ENCODE data around the gene TNK1. TPM values are rescaled to one million over a fixed set of nuclear protein-coding genes. Genes with fewer than 3 reads are reported as not detected.

TNK1 gene
- polyA plus RNA-seq, 1 donor from 2014 or later: 0.83 TPM

DNA sequence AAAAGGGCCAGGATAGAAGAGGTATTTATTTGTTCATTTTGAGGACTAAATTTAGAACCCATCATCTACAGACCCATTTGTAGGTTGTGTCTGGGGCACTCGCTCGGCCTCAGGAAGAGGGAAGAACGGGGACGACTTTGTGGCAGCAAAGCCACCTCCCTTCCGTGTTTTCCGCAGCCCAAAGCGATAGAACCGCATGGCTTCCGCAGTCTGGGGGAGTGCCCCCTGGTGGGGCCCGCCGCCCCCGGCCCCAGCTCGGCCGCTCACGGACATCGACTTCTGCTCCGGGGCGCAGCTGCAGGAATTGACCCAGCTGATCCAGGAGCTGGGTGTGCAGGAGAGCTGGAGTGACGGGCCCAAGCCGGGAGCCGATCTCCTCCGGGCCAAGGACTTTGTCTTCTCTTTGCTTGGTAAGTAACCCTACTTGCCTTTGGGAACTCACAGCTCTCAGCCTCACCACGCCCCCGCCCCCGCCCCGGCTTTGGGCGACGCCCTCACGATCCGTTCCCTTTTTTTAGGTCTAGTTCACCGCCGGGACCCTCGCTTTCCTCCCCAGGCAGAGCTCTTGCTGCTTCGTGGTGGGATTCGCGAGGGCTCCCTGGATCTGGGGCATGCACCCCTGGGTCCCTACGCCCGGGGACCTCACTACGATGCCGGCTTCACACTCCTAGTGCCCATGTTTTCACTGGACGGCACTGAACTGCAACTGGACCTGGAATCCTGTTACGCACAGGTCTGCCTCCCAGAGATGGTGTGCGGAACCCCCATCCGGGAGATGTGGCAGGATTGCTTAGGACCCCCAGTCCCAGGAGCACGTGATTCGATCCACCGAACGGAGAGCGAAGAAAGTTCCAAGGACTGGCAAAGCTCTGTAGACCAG is 55.0 kb downstream of the TNK1 start:
- no peak overlapping the region for H3K27ac ChIP-seq (ENCODE audit: low read length)
- H2AFZ ChIP-seq (ENCODE audit: low read depth, low read length): no peak overlapping the region
- H3K27me3 ChIP-seq (ENCODE audit: insufficient read depth, low read depth, low read length): peaks cover 43% of the 10 kb centered on the region
- no peaks in the 10 kb centered on the region for H3K9me2 ChIP-seq (ENCODE audit: insufficient read depth, low read length)
- no peaks in the 10 kb centered on the region for H3K79me2 ChIP-seq (replicated peaks; ENCODE audit: insufficient read depth, low read length)
- peak overlapping the region; percentile 85 for H3K4me3 ChIP-seq (ENCODE audit: low read length)
- H3K4me2 ChIP-seq (ENCODE audit: low read length): no peak overlapping the region
- H3F3A ChIP-seq (ENCODE audit: insufficient read depth, low read length, poor library complexity, severe bottlenecking): peaks cover 4% of the 10 kb centered on the region
- no peaks in the 10 kb centered on the region for H3K36me3 ChIP-seq (ENCODE audit: insufficient read depth, low read length)
- peak overlapping the region; percentile 41 for H3K9ac ChIP-seq (ENCODE audit: low read length)
- no peaks in the 10 kb centered on the region for H4K20me1 ChIP-seq (ENCODE audit: insufficient read depth)
- H3K9me3 ChIP-seq (ENCODE audit: low read length): no peaks in the 10 kb centered on the region
- no peak for TF ChIP-seq RAD21 (conservative IDR thresholded peaks at IDR 0.05)

DNA sequence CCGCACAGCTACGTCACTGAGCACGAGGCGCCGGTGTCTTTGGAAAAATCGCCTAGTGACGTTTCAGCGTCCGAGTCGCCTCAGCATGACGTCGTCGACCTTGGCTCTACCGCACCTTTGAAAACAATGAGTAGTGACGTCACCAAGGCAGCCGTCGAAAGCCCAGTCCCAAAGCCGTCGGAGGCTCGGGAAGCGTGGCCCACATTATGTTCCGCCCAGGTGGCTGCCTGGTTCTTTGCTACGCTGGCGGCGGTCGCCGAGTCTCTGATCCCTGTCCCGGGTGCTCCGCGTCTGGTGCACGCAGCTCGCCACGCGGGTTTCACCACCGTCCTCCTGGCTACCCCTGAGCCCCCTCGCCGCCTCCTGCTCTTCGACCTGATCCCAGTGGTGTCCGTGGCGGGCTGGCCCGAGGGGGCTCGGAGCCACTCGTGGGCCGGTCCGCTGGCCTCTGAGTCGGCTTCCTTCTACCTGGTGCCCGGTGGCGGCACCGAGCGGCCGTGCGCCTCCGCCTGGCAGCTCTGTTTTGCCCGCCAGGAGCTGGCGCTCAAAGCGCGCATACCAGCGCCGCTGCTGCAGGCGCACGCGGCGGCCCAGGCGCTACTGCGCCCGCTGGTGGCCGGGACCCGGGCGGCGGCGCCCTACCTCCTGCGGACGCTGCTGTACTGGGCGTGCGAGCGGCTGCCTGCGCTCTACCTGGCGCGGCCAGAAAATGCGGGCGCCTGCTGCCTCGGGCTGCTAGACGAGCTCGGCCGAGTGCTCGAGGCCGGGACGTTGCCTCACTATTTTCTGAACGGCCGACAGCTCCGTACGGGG is 55.9 kb downstream of the TNK1 start:
- H2AFZ ChIP-seq (ENCODE audit: low read depth, low read length): no peak overlapping the region
- peak overlapping the region; percentile 24 for H3K27ac ChIP-seq (ENCODE audit: low read length)
- H3K9ac ChIP-seq (ENCODE audit: low read length): peak overlapping the region; percentile 97

More for the DNA sequence above, 55.9 kb downstream of the TNK1 start:
- H3K9me2 ChIP-seq (ENCODE audit: insufficient read depth, low read length): no peaks in the 10 kb centered on the region
- H4K20me1 ChIP-seq (ENCODE audit: insufficient read depth): no peaks in the 10 kb centered on the region
- peaks cover 43% of the 10 kb centered on the region for H3K27me3 ChIP-seq (ENCODE audit: insufficient read depth, low read depth, low read length)
- peak overlapping the region; percentile 85 for H3K4me3 ChIP-seq (ENCODE audit: low read length)
- no peak overlapping the region for H3K4me2 ChIP-seq (ENCODE audit: low read length)
- H3F3A ChIP-seq (ENCODE audit: insufficient read depth, low read length, poor library complexity, severe bottlenecking): peaks cover 4% of the 10 kb centered on the region
- TF ChIP-seq MXI1 (conservative IDR thresholded peaks at IDR 0.05; ENCODE audit: poor library complexity, severe bottlenecking) (peak; percentile 83), EP300 (conservative IDR thresholded peaks at IDR 0.05; ENCODE audit: poor library complexity, severe bottlenecking) (no peak), RAD21 (conservative IDR thresholded peaks at IDR 0.05) (peak; percentile 85), POLR2AphosphoS5 (IDR thresholded peaks at IDR 0.05) (peak; percentile 38), TAF1 (IDR thresholded peaks at IDR 0.05; ENCODE audit: low read depth) (no peak), SMC3 (conservative IDR thresholded peaks at IDR 0.05; ENCODE audit: poor library complexity) (peak; percentile 89), EZH2 (IDR thresholded peaks at IDR 0.05; ENCODE audit: borderline replicate concordance, insufficient read depth, low read length, poor library complexity, severe bottlenecking) (no peak)
- TF ChIP-seq, protein P1, sequence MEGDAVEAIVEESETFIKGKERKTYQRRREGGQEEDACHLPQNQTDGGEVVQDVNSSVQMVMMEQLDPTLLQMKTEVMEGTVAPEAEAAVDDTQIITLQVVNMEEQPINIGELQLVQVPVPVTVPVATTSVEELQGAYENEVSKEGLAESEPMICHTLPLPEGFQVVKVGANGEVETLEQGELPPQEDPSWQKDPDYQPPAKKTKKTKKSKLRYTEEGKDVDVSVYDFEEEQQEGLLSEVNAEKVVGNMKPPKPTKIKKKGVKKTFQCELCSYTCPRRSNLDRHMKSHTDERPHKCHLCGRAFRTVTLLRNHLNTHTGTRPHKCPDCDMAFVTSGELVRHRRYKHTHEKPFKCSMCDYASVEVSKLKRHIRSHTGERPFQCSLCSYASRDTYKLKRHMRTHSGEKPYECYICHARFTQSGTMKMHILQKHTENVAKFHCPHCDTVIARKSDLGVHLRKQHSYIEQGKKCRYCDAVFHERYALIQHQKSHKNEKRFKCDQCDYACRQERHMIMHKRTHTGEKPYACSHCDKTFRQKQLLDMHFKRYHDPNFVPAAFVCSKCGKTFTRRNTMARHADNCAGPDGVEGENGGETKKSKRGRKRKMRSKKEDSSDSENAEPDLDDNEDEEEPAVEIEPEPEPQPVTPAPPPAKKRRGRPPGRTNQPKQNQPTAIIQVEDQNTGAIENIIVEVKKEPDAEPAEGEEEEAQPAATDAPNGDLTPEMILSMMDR (IDR thresholded peaks at IDR 0.05; ENCODE audit: poor library complexity, severe bottlenecking): peak; percentile 97
- TF ChIP-seq, protein P2, sequence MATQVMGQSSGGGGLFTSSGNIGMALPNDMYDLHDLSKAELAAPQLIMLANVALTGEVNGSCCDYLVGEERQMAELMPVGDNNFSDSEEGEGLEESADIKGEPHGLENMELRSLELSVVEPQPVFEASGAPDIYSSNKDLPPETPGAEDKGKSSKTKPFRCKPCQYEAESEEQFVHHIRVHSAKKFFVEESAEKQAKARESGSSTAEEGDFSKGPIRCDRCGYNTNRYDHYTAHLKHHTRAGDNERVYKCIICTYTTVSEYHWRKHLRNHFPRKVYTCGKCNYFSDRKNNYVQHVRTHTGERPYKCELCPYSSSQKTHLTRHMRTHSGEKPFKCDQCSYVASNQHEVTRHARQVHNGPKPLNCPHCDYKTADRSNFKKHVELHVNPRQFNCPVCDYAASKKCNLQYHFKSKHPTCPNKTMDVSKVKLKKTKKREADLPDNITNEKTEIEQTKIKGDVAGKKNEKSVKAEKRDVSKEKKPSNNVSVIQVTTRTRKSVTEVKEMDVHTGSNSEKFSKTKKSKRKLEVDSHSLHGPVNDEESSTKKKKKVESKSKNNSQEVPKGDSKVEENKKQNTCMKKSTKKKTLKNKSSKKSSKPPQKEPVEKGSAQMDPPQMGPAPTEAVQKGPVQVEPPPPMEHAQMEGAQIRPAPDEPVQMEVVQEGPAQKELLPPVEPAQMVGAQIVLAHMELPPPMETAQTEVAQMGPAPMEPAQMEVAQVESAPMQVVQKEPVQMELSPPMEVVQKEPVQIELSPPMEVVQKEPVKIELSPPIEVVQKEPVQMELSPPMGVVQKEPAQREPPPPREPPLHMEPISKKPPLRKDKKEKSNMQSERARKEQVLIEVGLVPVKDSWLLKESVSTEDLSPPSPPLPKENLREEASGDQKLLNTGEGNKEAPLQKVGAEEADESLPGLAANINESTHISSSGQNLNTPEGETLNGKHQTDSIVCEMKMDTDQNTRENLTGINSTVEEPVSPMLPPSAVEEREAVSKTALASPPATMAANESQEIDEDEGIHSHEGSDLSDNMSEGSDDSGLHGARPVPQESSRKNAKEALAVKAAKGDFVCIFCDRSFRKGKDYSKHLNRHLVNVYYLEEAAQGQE (IDR thresholded peaks at IDR 0.05; ENCODE audit: borderline replicate concordance): no peak
- no peaks in the 10 kb centered on the region for H3K79me2 ChIP-seq (replicated peaks; ENCODE audit: insufficient read depth, low read length)
- no peaks in the 10 kb centered on the region for H3K9me3 ChIP-seq (ENCODE audit: low read length)
- no peaks in the 10 kb centered on the region for H3K36me3 ChIP-seq (ENCODE audit: insufficient read depth, low read length)

All from neural cell (in vitro differentiated cells).